ENCODE measurements around the gene SHB.

DNA sequence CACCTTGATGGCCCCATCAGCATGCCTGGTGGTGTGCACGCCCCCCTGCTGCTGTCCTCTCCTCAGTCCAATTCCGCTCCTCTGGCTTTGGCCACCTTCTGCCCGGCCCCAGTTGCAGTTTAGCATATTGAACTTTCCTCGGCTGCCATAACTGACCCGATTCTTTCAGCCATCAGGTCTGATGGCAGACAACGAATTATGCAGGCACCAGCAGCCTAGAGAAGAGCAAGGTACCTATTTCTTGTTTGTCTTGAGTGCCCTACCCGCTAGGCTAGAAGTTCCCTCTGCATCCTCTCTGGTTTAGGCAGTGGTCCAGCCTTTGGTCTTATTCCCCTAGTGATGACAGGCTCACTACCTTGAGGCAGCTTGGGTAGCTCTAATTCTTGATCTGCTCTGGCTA lies 122.1 kb downstream of the SHB start:
- TF ChIP-seq, protein P1, sequence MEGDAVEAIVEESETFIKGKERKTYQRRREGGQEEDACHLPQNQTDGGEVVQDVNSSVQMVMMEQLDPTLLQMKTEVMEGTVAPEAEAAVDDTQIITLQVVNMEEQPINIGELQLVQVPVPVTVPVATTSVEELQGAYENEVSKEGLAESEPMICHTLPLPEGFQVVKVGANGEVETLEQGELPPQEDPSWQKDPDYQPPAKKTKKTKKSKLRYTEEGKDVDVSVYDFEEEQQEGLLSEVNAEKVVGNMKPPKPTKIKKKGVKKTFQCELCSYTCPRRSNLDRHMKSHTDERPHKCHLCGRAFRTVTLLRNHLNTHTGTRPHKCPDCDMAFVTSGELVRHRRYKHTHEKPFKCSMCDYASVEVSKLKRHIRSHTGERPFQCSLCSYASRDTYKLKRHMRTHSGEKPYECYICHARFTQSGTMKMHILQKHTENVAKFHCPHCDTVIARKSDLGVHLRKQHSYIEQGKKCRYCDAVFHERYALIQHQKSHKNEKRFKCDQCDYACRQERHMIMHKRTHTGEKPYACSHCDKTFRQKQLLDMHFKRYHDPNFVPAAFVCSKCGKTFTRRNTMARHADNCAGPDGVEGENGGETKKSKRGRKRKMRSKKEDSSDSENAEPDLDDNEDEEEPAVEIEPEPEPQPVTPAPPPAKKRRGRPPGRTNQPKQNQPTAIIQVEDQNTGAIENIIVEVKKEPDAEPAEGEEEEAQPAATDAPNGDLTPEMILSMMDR (IDR thresholded peaks at IDR 0.05): no peak
- TF ChIP-seq POLR2A (IDR thresholded peaks at IDR 0.05) (no peak), POLR2AphosphoS5 (IDR thresholded peaks at IDR 0.05) (no peak), EP300 (IDR thresholded peaks at IDR 0.05) (no peak)
